ENCODE measurements around the gene ACD. TPM values are rescaled to one million over a fixed set of nuclear protein-coding genes. Genes with fewer than 3 reads are reported as not detected.

The ACD gene
- total RNA-seq, 1 experiment from 2014 or later = 46.1 TPM

- H3K9me3 Mint-ChIP-seq (ENCODE audit: unreplicated experiment) = no peaks in the 10 kb centered on the region
- no TSS peak for BruUV-seq (replicated peaks)
- CTCF ChIA-PET = interaction anchor here (0.7 to 1.3 kb wide), 2 partner anchors 96 to 128 kb away, joined by 4 read pairs; no protein-coding TSS in a partner anchor
- POLR2A ChIA-PET = interaction anchor here (0.5 kb wide), 1 partner anchor 12 kb away, joined by 4 read pairs; the partner anchor contains the start of gene PARD6A
- peaks cover 10% of the 10 kb centered on the region for H3K4me1 ChIP-seq
- no peak for TF ChIP-seq CTCF (IDR thresholded peaks at IDR 0.05; ENCODE audit: insufficient read depth in 1 of 2, low read depth in 1 of 2, low read length in 1 of 2, severe bottlenecking in 1 of 2, unreplicated experiment in 1 of 2)
- intact Hi-C loops (cut with micrococcal nuclease; ENCODE audit: unreplicated experiment) = no loop called here
- no peaks in the 10 kb centered on the region for H3K36me3 ChIP-seq (ENCODE audit: control insufficient read depth, insufficient read depth, low read length)
- no peaks in the 10 kb centered on the region for H3K4me1 Mint-ChIP-seq (ENCODE audit: low read depth, unreplicated experiment)
- H3K27ac Mint-ChIP-seq (ENCODE audit: unreplicated experiment) = no peak overlapping the region
- DNase-seq = no peak
- peaks cover 6% of the 10 kb centered on the region for H3K36me3 Mint-ChIP-seq (ENCODE audit: insufficient read depth, unreplicated experiment)
- H3K4me3 Mint-ChIP-seq (ENCODE audit: unreplicated experiment) = no peak overlapping the region
- no peaks in the 10 kb centered on the region for H3K27me3 Mint-ChIP-seq (ENCODE audit: insufficient read depth, unreplicated experiment)
- H3K9me3 ChIP-seq = no peaks in the 10 kb centered on the region
- no peak overlapping the region for H3K4me3 ChIP-seq (ENCODE audit: low read depth, low read length)
- H3K27me3 ChIP-seq (replicated peaks; ENCODE audit: control insufficient read depth, insufficient read depth, low read length) = no peaks in the 10 kb centered on the region
These were observed 11.2 kb downstream of the ACD start for GRCh38 chr16:67648764-67649407.

GRCh38 chr16:67648088-67648763 lies 11.8 kb downstream of the ACD start:
- CTCF ChIA-PET = interaction anchor here (0.6 to 1.3 kb wide), 3 partner anchors 95 to 127 kb away, joined by 4 to 5 read pairs (median 4); no protein-coding TSS in a partner anchor
- POLR2A ChIA-PET = no interaction called here
- Mint-ChIP-seq H3K4me1 (ENCODE audit: low read depth, unreplicated experiment) (no peaks in the 10 kb centered on the region), H3K4me3 (ENCODE audit: unreplicated experiment) (no peak overlapping the region), H3K27ac (ENCODE audit: unreplicated experiment) (no peak overlapping the region), H3K27me3 (ENCODE audit: insufficient read depth, unreplicated experiment) (no peaks in the 10 kb centered on the region), H3K9me3 (ENCODE audit: unreplicated experiment) (no peaks in the 10 kb centered on the region), H3K36me3 (ENCODE audit: insufficient read depth, unreplicated experiment) (no peaks in the 10 kb centered on the region)
- Histone ChIP-seq H3K36me3 (ENCODE audit: control insufficient read depth, insufficient read depth, low read length) (no peaks in the 10 kb centered on the region), H3K4me3 (ENCODE audit: low read depth, low read length) (no peak overlapping the region), H3K27me3 (replicated peaks; ENCODE audit: control insufficient read depth, insufficient read depth, low read length) (no peaks in the 10 kb centered on the region), H3K9me3 (no peaks in the 10 kb centered on the region), H3K4me1 (peaks cover 6% of the 10 kb centered on the region)
- no peak for TF ChIP-seq CTCF (IDR thresholded peaks at IDR 0.05; ENCODE audit: insufficient read depth in 1 of 2, low read depth in 1 of 2, low read length in 1 of 2, severe bottlenecking in 1 of 2, unreplicated experiment in 1 of 2)
- no TSS peak for BruUV-seq (replicated peaks)
- DNase-seq = no peak
- intact Hi-C loops (cut with micrococcal nuclease; ENCODE audit: unreplicated experiment) = no loop called here

- no peak for TF ChIP-seq CTCF (IDR thresholded peaks at IDR 0.05; ENCODE audit: insufficient read depth in 1 of 2, low read depth in 1 of 2, low read length in 1 of 2, severe bottlenecking in 1 of 2, unreplicated experiment in 1 of 2)
- Mint-ChIP-seq H3K36me3 (ENCODE audit: insufficient read depth, unreplicated experiment) (peaks cover 2% of the 10 kb centered on the region), H3K4me1 (ENCODE audit: low read depth, unreplicated experiment) (no peaks in the 10 kb centered on the region), H3K9me3 (ENCODE audit: unreplicated experiment) (no peaks in the 10 kb centered on the region), H3K4me3 (ENCODE audit: unreplicated experiment) (no peak overlapping the region), H3K27me3 (ENCODE audit: insufficient read depth, unreplicated experiment) (no peaks in the 10 kb centered on the region), H3K27ac (ENCODE audit: unreplicated experiment) (no peak overlapping the region)
- ChIA-PET CTCF (interaction anchor here (0.6 to 1.0 kb wide), 3 partner anchors 101 to 127 kb away, joined by 4 to 8 read pairs (median 5); no protein-coding TSS in a partner anchor), POLR2A (no interaction called here)
- no peaks in the 10 kb centered on the region for H3K27me3 ChIP-seq (replicated peaks; ENCODE audit: control insufficient read depth, insufficient read depth, low read length)
- no TSS peak for BruUV-seq (replicated peaks)
- H3K4me1 ChIP-seq = peaks cover 4% of the 10 kb centered on the region; the same call in 1 of the 2 replicates
- no peaks in the 10 kb centered on the region for H3K9me3 ChIP-seq
- intact Hi-C loops (cut with micrococcal nuclease; ENCODE audit: unreplicated experiment) = no loop called here
- DNase-seq = no peak
- H3K4me3 ChIP-seq (ENCODE audit: low read depth, low read length) = no peak overlapping the region
- no peaks in the 10 kb centered on the region for H3K36me3 ChIP-seq (ENCODE audit: control insufficient read depth, insufficient read depth, low read length)
These were observed 12.4 kb downstream of the ACD start for GRCh38 chr16:67647681-67648080.
